ENCODE data around the gene ALDH18A1. TPM values are rescaled to one million over a fixed set of nuclear protein-coding genes. Genes with fewer than 3 reads are reported as not detected.

The ALDH18A1 gene
- 81.7 and 83.9 TPM in 2 replicates for total RNA-seq (2014; rRNA removed; shearing (Covaris generic))

GRCh38 chr10:95656291-95657164, at the start of gene ALDH18A1:
Gene ALDH18A1 (minus strand): TSS chr10:95656711. CDS start chr10:95653377, 3,334 bp downstream.

GRCh38 chr10:95693668-95694534, 37.4 kb upstream of the ALDH18A1 start, which contains the start of gene TCTN3:
Gene TCTN3 (minus strand): TSS chr10:95693927. CDS start chr10:95693899, 28 bp downstream.

GRCh38 chr10:95561177-95561863, 95.2 kb downstream of the ALDH18A1 start, which contains the start of gene SORBS1:
Gene SORBS1 (minus strand): TSS chr10:95561371. CDS start chr10:95441135, 120,236 bp downstream.

Other genes starting within 250 kb of the ALDH18A1 start
- 3.1 and 4.6 TPM in 2 replicates for gene SORBS1, start 95.3 kb downstream of the ALDH18A1 start, total RNA-seq (2014; rRNA removed; shearing (Covaris generic))
- 18.7 and 20.0 TPM in 2 replicates for gene TCTN3, start 37.2 kb upstream of the ALDH18A1 start, total RNA-seq (2014; rRNA removed; shearing (Covaris generic))
- 0.08 TPM in 1 of 2 replicates, not detected in the other for gene ENTPD1, start 99.5 kb upstream of the ALDH18A1 start, total RNA-seq (2014; rRNA removed; shearing (Covaris generic))

All from A375 (cell line).